ENCODE results near the gene IP6K3. TPM values are rescaled to one million over a fixed set of nuclear protein-coding genes. Genes with fewer than 3 reads are reported as not detected.
A peak's percentile ranks its signal among the peaks of the same experiment; 100 is the strongest.

IP6K3 gene
- polyA plus RNA-seq, 3 donors, result not detected

GRCh38 chr6:33755070-33755869, 8.6 kb upstream of the IP6K3 start:
- intact Hi-C loops (cut with micrococcal nuclease), result no loop called here
- Histone ChIP-seq H3K4me2 (replicated peaks; ENCODE audit: extremely low read depth, low read length, poor library complexity, severe bottlenecking) (no peak overlapping the region), H3K27me3 (ENCODE audit: control insufficient read depth in 2 of 2, insufficient read depth in 2 of 2, low read length in 2 of 2) (no peaks in the 10 kb centered on the region), H2AFZ (ENCODE audit: insufficient read depth, low read depth, low read length, poor library complexity, severe bottlenecking) (no peak overlapping the region), H3K79me2 (ENCODE audit: insufficient read depth, low read length) (no peaks in the 10 kb centered on the region), H4K20me1 (ENCODE audit: insufficient read depth, low read length) (no peaks in the 10 kb centered on the region), H3K36me3 (replicated peaks in 1 of 2; ENCODE audit: control insufficient read depth in 1 of 2, insufficient read depth in 2 of 2, low read length in 2 of 2) (no peaks in the 10 kb centered on the region), H3K9ac (ENCODE audit: insufficient read depth, low read length, poor library complexity, severe bottlenecking) (no peak overlapping the region), H3K9me3 (replicated peaks in 1 of 2; ENCODE audit: control insufficient read depth in 1 of 2, insufficient read depth in 1 of 2, low read length in 2 of 2) (no peaks in the 10 kb centered on the region), H3K27ac (ENCODE audit: low read depth in 1 of 2, low read length in 2 of 2) (no peak overlapping the region), H3K4me1 (ENCODE audit: control insufficient read depth in 1 of 2, insufficient read depth in 2 of 2, low read length in 2 of 2) (no peaks in the 10 kb centered on the region), H3K4me3 (replicated peaks in 1 of 3; ENCODE audit: low read depth in 2 of 3, low read length in 3 of 3) (no peak overlapping the region)
- Mint-ChIP-seq H3K9me3 (no peaks in the 10 kb centered on the region), H3K27me3 (ENCODE audit: low read depth in 3 of 3) (peaks cover under 1 to 3% (median 2%) of the 10 kb centered on the region in 3 donors), H3K4me3 (no peak overlapping the region), H3K36me3 (no peaks in the 10 kb centered on the region), H3K27ac (peak overlapping the region in 1 of 7 donors; percentile 25), H3K4me1 (peaks cover 10% of the 10 kb centered on the region)
- DNase-seq, result no peak
- no peak for TF ChIP-seq CTCF (IDR thresholded peaks at IDR 0.05)
- 92% methylated on average over 9 of the region's 13 CpGs for WGBS (ENCODE audit: insufficient coverage)

- WGBS (ENCODE audit: insufficient coverage), result 92% methylated on average over 11 of the region's 11 CpGs
- H3K4me1 ChIP-seq (ENCODE audit: control insufficient read depth in 1 of 2, insufficient read depth in 2 of 2, low read length in 2 of 2), result no peaks in the 10 kb centered on the region
- no peak overlapping the region for H3K4me2 ChIP-seq (replicated peaks; ENCODE audit: extremely low read depth, low read length, poor library complexity, severe bottlenecking)
- H3K4me1 Mint-ChIP-seq, result peaks cover 13% of the 10 kb centered on the region
- TF ChIP-seq CTCF (IDR thresholded peaks at IDR 0.05), result no peak
- H2AFZ ChIP-seq (ENCODE audit: insufficient read depth, low read depth, low read length, poor library complexity, severe bottlenecking), result no peak overlapping the region
- no peak overlapping the region for H3K4me3 ChIP-seq (replicated peaks in 1 of 3; ENCODE audit: low read depth in 2 of 3, low read length in 3 of 3)
- no peak overlapping the region for H3K4me3 Mint-ChIP-seq
- no peak for DNase-seq
- intact Hi-C loops (cut with micrococcal nuclease), result no loop called here
- no peak overlapping the region for H3K9ac ChIP-seq (ENCODE audit: insufficient read depth, low read length, poor library complexity, severe bottlenecking)
- H3K36me3 Mint-ChIP-seq, result no peaks in the 10 kb centered on the region
- H3K27ac ChIP-seq (ENCODE audit: low read depth in 1 of 2, low read length in 2 of 2), result no peak overlapping the region
- H3K9me3 ChIP-seq (replicated peaks in 1 of 2; ENCODE audit: control insufficient read depth in 1 of 2, insufficient read depth in 1 of 2, low read length in 2 of 2), result no peaks in the 10 kb centered on the region
- H3K36me3 ChIP-seq (replicated peaks in 1 of 2; ENCODE audit: control insufficient read depth in 1 of 2, insufficient read depth in 2 of 2, low read length in 2 of 2), result no peaks in the 10 kb centered on the region
- H3K27ac Mint-ChIP-seq, result no peak overlapping the region
- no peaks in the 10 kb centered on the region for H3K27me3 ChIP-seq (ENCODE audit: control insufficient read depth in 2 of 2, insufficient read depth in 2 of 2, low read length in 2 of 2)
- no peaks in the 10 kb centered on the region for H4K20me1 ChIP-seq (ENCODE audit: insufficient read depth, low read length)
- no peaks in the 10 kb centered on the region for H3K79me2 ChIP-seq (ENCODE audit: insufficient read depth, low read length)
- H3K9me3 Mint-ChIP-seq, result no peaks in the 10 kb centered on the region
- peaks cover 1 to 5% (median 2%) of the 10 kb centered on the region in 3 donors for H3K27me3 Mint-ChIP-seq (ENCODE audit: low read depth in 3 of 3)
Measured at GRCh38 chr6:33754222-33754621, 7.5 kb upstream of the IP6K3 start.

All from CD14-positive monocyte (primary cell).